Stimulated activated CD4-positive, alpha-beta T cell treated with anti-CD3 and anti-CD28 coated beads, Interleukin-15, amount 100 ng/mL, for 1 hour (primary cell): Measurements from ENCODE around the gene COL11A1.
"Not testable (repeated sequence)": the region's sequence is repeated elsewhere in the genome, so short reads cannot be mapped to it uniquely, and the experiment has no call there.

ENCODE experiments used
- DNase-seq, 2 donors: peaks; one replicate each; pipeline ENCODE4 v3.0.0-alpha.2; 2020; ENCODE audit warnings: low read depth in 1 of 2, low spot score in 1 of 2

The COL11A1 gene

DNA sequence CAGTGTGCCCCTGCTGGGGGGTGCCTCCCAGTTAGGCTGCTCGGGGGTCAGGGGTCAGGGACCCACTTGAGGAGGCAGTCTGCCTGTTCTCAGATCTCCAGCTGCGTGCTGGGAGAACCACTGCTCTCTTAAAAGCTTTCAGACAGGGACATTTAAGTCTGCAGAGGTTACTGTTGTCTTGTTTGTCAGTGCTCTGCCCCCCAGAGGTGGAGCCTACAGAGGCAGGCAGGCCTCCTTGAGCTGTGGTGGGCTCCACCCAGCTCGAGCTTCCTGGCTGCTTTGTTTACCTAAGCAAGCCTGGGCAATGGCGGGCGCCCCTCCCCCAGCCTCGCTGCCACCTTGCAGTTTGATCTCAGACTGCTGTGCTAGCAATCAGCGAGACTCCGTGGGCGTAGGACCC is 175.0 kb downstream of the COL11A1 start:
- not testable (repeated sequence) for DNase-seq

DNA sequence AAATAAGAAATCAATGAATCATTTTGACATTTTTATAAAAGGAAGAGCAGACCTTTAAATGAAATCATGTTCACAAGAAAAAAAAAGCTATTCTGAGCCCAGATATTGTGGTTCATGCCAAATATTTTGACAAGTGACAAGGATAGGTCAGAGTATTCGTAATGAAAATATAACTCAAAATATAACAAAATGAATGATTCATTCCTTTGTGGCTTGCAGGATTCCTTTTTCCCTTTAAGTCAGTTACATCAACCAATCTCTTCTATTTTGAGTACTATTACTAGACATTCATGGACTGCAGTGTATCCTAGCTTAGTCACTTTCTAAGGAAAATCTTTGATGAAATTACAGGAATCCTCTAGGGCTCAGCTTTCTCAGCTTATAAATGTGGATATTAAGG is 188.7 kb downstream of the COL11A1 start:
- DNase-seq = no peak

DNA sequence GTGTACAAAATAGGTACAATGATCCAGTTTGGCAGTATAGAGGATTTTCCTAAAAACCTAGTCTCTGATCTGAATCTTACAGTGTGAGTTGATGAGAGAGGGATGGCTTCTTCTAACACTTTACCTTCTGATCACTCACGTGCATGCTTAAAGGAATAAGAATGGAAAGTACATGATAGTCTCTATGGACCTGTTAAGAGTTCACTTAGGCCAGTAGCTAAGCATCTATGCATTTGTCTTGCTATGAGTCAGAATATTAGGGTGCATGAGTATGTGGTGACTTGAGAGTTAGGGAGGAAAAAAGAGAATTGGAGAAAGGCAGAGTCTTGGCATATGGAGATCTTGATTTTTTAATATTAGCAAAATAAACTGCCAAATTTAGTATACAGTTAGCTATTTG is 206.3 kb downstream of the COL11A1 start:
- no peak for DNase-seq

DNA sequence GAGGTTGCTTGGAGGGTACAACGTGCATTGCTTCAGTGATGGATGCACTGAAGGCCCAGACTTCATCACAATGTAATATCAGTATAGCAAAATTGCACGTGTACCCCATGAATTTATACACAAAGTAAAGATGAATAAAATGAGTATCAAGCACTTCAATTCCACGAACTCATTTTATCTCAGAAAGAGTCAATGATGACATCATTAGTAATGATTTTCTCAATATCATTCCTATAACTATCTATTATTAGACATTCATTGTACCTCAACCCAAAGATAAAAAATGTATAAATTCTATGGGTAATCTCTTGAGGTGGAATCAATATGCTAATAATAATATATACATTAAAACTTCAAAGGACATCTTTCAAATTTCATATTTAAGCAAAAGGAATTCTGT is 208.4 kb downstream of the COL11A1 start:
- DNase-seq = no peak

DNA sequence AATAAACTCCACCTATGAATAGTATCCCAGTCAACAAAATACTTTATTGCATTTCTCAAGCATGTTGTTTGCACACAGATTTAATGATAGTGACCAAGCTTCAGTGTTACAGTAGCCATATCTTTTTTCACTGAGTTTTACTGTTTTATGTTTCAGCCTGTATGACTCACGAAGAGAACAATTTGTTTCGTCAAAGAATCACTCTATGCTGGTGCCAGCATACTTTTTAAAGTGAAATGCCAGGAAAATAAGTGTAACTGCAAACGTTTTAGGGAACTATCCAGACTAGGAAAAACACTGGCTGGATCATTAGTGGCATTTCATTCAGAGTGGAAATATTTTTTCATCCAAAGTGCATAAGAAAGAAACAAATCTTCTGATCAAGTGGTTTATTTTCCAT is 210.8 kb downstream of the COL11A1 start:
- DNase-seq = no peak

DNA sequence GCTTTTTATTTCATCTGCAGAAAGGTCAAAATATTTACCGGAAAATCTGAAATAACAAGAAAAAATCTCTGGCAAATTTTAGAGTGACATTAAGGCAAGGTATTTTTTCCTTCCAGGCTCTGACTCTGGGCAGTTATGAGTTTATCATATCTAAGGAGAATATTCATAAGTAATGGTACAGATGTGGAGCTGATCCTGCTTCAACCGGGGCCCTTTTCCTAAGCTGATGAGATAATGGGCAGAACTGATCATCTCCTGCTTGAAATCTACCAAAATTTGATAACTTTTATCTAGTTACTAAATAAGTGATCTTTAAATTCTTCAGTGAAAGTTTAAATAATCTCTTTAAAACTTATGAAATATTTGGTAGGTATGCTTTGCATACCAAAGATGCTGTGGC is 211.6 kb downstream of the COL11A1 start:
- no peak for DNase-seq

DNA sequence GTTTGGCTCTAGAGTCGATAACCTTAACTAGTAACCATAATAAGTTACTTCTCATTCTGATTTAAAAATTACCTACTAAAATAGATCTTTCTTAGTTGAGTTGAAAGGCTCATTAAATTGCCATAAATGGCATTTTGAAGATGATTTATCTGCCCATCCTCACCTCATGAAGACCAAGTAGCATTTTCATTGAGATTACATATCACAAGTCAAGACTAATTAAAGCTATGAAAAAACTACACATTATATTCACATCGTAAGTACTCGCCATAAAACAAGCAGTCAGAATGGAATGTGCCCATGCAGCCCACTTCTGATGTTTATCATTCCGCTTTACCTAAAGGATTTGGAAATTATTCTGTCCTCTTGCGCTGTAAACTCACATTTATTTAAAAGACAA is 212.0 kb downstream of the COL11A1 start:
- DNase-seq = no peak

DNA sequence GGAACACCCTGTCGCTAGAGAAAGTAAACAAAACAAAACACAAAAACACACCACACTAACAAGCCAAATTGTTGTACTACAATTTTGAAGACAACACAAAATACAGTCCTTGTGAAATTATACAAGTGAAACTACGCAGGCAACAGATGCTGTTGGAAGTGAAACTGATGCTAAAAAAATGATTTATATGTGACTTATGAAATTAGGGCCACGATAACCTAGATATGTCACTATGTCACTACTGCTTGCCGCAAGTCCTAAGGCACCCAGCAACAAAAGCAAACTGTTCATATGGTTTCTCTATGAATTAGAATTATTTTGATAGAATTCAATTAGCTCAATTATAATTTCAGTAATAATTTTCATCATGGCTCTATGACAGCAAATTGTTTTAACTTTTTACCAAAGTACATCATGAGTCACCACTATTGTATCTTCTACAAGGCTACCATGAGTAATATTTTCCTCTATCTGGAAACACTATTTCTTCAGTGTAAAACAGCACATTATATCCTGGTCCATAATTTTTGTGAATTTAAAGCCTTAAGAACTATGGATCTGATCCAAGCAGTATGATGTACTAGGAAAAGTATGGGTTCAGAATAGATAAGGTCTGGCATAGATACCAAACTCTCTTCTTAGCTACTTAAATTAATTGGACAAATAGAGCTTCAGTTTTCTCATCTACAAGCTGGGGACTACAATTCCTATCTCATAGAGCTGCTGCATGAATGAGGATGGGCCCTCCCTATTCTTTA is 216.3 kb downstream of the COL11A1 start:
- no peak for DNase-seq

DNA sequence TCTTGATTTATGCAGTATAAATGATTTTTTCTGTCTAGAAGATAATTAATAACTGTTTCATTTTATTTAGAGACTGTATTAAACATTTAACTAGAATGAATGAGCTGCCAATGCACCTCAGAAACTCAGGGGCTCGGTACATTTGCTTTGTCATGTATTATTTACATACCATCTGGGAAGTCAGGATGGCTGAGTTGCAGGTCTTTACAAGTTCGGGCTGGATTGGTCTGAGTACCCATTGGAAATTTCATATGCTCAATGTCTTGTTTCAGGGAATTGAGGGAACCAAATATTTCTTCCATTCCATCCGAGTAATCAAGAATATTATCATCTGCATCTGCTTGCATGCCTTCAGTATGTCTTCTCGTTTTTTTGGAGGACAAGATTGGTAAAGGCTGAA is 221.7 kb downstream of the COL11A1 start:
- no peak for DNase-seq

DNA sequence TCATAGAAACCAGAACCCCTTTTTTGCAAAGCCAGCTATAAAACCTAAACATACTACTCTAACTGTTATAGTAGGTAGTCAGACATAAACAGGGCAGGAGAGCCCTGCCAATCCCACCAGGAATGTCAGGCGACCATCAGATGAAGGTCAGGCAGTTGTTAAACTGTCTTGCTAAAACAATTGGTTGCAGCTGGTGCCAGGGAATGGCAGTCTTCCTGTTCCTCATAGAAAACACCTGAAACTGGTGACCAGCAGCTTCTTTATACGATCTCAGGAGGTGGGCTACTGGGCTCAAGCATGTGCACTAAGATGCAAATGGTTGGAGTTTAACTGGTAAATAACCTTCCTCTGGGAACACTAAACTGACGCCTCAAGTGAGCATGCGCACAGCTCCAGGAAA is 224.1 kb downstream of the COL11A1 start:
- no peak for DNase-seq

DNA sequence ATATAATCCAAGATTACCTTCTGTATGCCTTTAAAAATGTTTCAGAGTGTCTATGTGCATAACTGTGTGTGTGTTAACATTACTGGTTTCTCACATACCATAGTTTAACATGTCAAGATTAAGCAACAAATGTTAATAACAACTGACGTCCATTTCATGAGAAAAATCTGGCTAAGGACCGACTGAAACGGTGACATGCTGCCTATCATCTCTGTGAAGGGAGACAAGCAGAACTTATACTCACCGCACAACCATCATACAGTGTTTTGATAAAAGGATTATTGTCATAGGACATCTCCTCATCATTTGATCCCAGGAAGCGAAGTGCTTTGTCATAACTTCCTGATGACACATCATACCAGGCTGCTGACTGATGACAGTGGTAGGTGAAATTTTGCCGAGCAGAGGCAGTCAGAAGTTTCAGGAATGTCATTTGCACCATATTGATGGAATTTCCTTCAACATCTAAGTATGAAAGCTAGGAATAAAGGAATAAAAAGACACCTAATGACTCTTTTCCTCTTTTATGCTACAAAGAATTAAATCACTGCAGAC is 228.8 kb downstream of the COL11A1 start:
- no peak for DNase-seq

DNA sequence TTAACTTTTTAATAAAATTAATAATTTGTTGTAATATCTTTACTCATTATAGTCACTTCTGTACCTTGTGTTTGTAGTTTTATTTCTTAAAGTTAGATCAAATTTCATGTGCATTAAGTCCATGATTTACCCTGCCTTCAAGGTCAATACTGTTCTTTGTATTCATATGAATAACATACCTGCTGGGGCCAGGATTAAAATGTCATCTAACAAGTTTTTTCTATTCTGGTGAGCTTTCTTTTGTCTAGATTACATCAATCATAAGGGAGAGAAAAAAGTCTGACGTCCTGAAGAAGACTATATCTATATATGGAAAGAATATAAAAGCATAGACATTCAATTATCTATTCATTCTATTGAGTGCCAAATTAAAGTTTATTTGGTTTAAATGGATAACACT is 232.6 kb downstream of the COL11A1 start:
- no peak for DNase-seq

DNA sequence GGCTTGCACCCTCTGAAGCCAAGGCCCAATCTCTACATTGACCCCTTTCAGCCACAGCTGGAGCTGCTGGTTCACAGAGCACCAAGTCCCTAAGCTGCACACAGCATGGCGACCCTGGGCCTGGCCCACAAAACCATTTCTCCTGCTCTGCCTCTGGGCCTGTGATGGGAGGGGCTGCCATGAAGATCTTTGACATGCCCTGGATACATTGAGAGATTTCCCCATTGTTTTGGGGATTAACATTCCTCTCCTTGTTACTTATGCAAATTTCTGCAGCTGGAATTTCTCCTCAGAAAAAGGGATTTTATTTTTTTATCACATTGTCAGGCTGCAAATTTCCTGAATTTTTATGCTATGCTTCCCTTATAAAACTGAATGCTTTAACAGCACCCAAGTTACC is 235.8 kb downstream of the COL11A1 start:
- DNase-seq = no peak

DNA sequence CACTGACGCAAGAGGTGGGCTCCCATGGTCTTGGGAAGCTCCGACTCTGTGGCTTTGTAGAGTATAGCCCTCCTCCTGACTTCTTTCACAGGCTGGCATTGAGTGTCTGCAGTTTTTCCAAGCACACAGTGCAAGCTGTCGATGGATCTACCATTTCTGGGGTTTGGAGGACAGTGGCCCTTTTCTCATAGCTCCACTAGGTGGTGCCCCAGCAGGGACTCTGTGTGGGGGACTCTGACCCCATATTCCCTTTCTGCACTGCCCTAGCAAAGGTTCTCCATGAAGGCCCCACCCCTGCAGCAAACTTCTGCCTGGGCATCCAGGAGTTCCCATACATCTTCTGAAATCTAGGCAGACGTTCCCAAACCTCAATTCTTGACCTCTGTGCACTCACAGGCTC is 236.2 kb downstream of the COL11A1 start:
- no peak for DNase-seq

DNA sequence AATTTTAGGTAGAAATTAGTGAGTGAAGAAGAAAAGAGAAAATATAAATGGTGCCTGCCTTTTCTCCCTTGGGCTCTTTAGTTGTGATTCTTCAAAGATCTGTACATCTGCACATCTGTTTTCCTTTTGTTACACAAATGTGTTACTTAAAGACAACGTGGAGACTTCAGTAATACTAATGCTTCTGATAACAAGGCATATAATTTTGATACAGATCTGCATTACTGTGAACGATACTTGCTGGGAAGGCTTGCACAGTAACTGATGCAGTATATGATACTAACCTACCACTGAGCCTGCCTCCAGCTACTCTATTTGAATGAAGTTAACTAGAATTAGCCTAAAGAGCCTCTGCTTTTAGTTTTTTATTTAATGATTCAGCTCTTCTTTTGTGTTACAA is 244.6 kb downstream of the COL11A1 start:
- DNase-seq = no peak

DNA sequence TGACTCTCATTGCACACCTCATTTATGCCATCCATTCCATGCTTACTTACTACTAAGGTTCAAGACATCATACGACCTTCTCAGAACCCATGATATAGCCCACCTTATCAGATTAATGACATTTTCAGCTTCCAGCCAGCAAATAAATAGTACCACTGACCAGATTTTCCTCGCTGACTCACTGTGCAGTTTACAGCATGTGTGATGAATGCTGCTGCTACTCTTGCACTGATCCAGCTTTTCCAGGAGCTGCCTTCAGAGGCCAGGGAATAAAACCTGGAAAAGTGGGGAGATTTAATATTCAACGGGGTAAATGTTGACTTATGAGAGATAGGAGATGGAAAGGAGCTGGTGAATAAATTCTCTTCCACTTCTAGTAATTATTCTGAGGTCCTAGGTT is 247.1 kb downstream of the COL11A1 start:
- no peak for DNase-seq

DNA sequence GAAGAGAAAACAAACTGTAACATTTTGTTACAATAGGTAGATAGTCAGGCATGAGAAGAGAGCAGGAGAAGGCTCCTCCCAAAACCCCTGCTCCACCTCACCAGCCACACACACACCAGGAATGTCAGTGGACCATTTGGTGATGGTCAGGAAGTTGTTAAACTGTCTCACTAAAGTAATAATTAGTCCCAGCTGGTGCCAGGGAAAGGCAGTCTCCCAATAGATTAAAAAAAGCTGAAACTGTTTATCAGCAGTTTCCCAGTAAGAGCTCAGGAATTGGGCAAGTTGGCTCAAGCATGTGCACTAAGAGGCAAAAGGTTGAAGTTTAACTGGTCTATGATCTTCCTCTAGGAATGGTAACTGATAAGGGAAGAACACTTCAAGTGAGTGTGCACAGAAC is 249.6 kb downstream of the COL11A1 start:
- DNase-seq = no peak

DNA sequence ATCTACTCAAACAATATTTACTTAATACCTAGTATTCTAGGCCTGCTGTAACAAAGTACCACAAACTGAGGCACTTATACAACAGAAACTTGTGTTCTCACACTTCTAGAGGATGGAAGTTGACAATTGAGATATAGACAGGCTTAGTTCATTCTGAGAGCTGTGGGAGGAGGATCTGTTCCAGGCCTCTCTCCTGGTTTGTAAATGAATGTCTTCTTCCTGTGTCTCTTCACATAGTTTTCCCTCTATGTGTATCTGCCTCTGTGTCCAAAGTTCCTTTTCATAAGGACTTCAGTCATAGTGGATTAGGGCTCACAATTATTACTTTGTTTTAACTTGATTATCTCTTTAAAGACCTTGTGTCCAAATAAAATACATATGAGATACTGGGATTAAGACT is 251.1 kb downstream of the COL11A1 start:
- no peak for DNase-seq

DNA sequence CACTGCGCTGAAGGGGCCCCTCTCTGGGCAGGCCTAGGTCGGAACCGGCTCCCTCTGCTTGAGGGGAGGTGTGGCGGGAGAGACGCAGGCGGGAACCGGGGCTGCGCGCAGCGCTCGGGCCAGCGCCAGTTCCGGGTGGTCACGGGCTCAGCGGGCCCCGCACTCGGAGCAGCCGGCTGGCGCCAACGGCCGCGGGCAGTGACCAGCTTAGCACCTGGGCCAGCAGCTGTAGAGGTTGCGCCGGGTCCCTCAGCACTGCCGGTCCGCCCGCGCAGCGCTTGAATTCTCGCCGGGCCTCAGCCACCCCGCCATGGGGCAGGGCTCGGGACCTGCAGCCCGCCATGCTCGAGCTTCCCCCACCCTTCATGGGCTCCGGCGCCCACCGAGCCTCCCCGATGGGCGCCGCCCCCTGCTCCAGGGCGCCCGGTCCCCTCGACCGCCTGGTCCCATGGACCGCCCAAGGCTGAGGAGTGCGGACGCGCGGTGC is 254.6 kb downstream of the COL11A1 start:
- no peak for DNase-seq

DNA sequence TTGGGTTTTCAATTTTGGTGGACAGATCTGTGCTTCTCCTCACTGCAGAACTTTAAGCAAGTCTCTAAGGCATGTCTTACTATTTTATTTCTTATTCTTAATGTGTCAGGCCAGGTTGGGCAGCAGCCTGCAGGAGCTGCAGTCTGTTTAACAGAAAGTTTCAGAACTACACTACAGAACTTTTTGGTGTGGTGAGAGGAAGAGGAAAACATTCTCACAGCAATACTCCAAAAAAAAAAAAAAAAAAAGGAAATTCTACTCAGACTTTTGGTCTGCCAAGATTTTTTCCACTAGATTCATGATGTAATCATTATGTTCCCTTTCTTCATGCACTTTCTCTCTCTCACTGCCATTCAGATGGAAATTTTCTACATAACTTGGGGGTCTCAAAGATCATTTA is 255.2 kb downstream of the COL11A1 start:
- no peak for DNase-seq

DNA sequence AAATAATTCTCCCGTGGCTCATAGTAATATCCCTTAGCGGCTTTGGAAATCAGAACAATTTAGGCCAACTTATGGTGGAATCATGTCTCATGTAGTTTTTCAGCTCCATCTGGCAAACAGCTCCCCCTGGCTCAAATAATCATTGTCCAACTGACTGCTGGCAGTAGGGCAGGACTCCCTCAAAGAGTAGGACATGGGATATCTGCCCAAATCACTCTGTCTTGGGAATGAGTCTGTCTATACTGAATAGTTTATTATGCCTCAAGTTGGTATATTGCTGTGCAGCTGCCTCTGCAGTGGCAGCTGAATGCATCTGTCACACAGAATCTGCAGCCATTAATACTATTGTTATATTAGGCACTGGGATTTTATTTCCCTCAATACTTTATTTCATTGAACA is 255.7 kb downstream of the COL11A1 start:
- no peak for DNase-seq

DNA sequence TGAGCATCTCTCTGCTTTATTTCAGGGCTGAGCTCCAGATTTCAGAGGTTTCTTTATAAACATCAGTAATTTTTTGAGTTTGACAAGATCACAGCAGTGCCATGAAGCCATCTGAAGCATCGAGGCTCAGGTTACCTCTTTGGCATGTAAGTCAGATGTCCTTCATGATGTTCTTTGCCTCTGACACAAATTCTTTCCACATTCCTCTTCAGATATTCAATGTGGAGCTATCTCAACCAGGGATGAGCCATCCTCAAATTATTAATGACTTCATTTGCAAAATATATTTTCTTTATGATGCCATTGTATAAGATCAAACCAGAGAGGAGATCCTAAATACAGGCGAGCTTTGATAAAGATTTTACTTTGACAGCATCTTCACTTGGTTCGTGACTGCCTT is 256.7 kb downstream of the COL11A1 start:
- DNase-seq = no peak

DNA sequence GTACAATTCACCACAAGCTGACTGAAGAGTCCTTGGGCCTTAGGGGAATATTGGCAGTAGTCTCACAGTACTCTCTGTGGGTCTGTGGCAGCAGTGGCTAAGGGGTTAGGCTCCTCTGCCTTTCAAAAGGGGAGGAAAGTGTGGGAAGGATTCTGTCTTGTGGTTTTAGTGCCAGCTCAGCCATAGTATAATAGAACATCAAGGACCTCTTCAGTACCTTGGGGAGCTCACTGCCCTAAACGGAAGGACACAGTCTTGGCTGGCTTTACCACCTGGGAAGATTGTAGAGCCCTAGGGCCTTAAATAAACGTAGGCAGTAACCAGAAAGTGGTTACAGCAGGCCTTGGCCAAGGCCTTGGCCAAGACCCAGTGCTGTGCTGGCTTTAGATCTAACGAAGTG is 265.7 kb downstream of the COL11A1 start:
- DNase-seq = no peak
